Measurements from ENCODE around the gene SEC61A2. TPM values are rescaled to one million over a fixed set of nuclear protein-coding genes. Genes with fewer than 3 reads are reported as not detected.

The SEC61A2 gene
- polyA plus RNA-seq, 3 donors, result 0.30 to 3.4 (median 0.98) TPM

DNA sequence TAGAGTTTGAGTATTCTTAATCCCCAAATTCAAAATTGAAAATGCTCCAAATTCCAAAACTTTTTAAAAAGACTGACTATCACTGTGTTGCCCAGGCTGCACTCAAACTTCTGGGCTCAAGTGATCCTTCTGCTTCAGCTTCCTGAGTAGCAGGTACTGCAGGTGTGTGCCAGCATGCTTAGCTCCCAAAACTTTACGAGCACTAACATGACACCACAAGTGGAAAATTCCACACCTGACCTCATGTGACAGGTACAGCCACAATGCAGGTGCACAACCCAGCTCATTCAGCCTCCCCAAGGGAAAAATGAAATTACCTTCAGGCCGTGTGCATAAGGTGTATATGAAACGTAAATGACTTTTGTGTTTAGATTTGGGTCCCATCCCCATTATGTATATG, 83.0 kb downstream of the SEC61A2 start:
- Mint-ChIP-seq H3K4me3 (no peak overlapping the region), H3K27me3 (ENCODE audit: low read depth in 3 of 3) (no peaks in the 10 kb centered on the region), H3K36me3 (peaks cover 59 to 71% of the 10 kb centered on the region in 2 donors), H3K9me3 (no peaks in the 10 kb centered on the region), H3K27ac (no peak overlapping the region), H3K4me1 (peaks cover 9% of the 10 kb centered on the region)
- H3K4me1 ChIP-seq (ENCODE audit: control insufficient read depth in 1 of 2, insufficient read depth in 2 of 2, low read length in 2 of 2), result peaks cover 0 to 4% of the 10 kb centered on the region in 2 donors
- H3K9me3 ChIP-seq (replicated peaks in 1 of 2; ENCODE audit: control insufficient read depth in 1 of 2, insufficient read depth in 1 of 2, low read length in 2 of 2), result no peaks in the 10 kb centered on the region
- H3K79me2 ChIP-seq (ENCODE audit: insufficient read depth, low read length), result peaks cover 42% of the 10 kb centered on the region
- H3K27ac ChIP-seq (ENCODE audit: low read depth in 1 of 2, low read length in 2 of 2), result no peak overlapping the region
- intact Hi-C loops (cut with micrococcal nuclease), result no loop called here
- no CpG with 5 or more reads among the region's 3 CpGs for WGBS (ENCODE audit: insufficient coverage)
- no peak overlapping the region for H2AFZ ChIP-seq (ENCODE audit: insufficient read depth, low read depth, low read length, poor library complexity, severe bottlenecking)
- H4K20me1 ChIP-seq (ENCODE audit: insufficient read depth, low read length), result peaks cover 22% of the 10 kb centered on the region
- no peak overlapping the region for H3K9ac ChIP-seq (ENCODE audit: insufficient read depth, low read length, poor library complexity, severe bottlenecking)
- H3K4me3 ChIP-seq (replicated peaks in 1 of 3; ENCODE audit: low read depth in 2 of 3, low read length in 3 of 3), result no peak overlapping the region
- TF ChIP-seq CTCF (IDR thresholded peaks at IDR 0.05), result no peak
- no peak overlapping the region for H3K4me2 ChIP-seq (replicated peaks; ENCODE audit: extremely low read depth, low read length, poor library complexity, severe bottlenecking)
- DNase-seq, result no peak
- H3K36me3 ChIP-seq (replicated peaks in 1 of 2; ENCODE audit: control insufficient read depth in 1 of 2, insufficient read depth in 2 of 2, low read length in 2 of 2), result peaks cover 56 to 83% of the 10 kb centered on the region in 2 donors
- no peaks in the 10 kb centered on the region for H3K27me3 ChIP-seq (ENCODE audit: control insufficient read depth in 2 of 2, insufficient read depth in 2 of 2, low read length in 2 of 2)

GRCh38 chr10:12213621-12214020, 84.1 kb downstream of the SEC61A2 start:
- no peak overlapping the region for H3K27ac ChIP-seq (ENCODE audit: low read depth in 1 of 2, low read length in 2 of 2)

More at GRCh38 chr10:12213621-12214020, 84.1 kb downstream of the SEC61A2 start:
- no peak for DNase-seq
- H3K4me2 ChIP-seq (replicated peaks; ENCODE audit: extremely low read depth, low read length, poor library complexity, severe bottlenecking), result no peak overlapping the region
- H3K4me1 ChIP-seq (ENCODE audit: control insufficient read depth in 1 of 2, insufficient read depth in 2 of 2, low read length in 2 of 2), result peaks cover 3 to 6% of the 10 kb centered on the region in 2 donors
- H2AFZ ChIP-seq (ENCODE audit: insufficient read depth, low read depth, low read length, poor library complexity, severe bottlenecking), result no peak overlapping the region
- Mint-ChIP-seq H3K4me1 (peaks cover 12% of the 10 kb centered on the region), H3K27ac (no peak overlapping the region), H3K4me3 (no peak overlapping the region), H3K9me3 (no peaks in the 10 kb centered on the region), H3K27me3 (ENCODE audit: low read depth in 3 of 3) (no peaks in the 10 kb centered on the region), H3K36me3 (peaks cover 53 to 70% of the 10 kb centered on the region in 2 donors)
- TF ChIP-seq CTCF (IDR thresholded peaks at IDR 0.05), result no peak
- no peak overlapping the region for H3K9ac ChIP-seq (ENCODE audit: insufficient read depth, low read length, poor library complexity, severe bottlenecking)
- no peaks in the 10 kb centered on the region for H3K9me3 ChIP-seq (replicated peaks in 1 of 2; ENCODE audit: control insufficient read depth in 1 of 2, insufficient read depth in 1 of 2, low read length in 2 of 2)
- no CpG with 5 or more reads among the region's 3 CpGs for WGBS (ENCODE audit: insufficient coverage)
- no peak overlapping the region for H3K4me3 ChIP-seq (replicated peaks in 1 of 3; ENCODE audit: low read depth in 2 of 3, low read length in 3 of 3)
- H3K79me2 ChIP-seq (ENCODE audit: insufficient read depth, low read length), result peaks cover 31% of the 10 kb centered on the region
- peaks cover 13% of the 10 kb centered on the region for H4K20me1 ChIP-seq (ENCODE audit: insufficient read depth, low read length)
- H3K27me3 ChIP-seq (ENCODE audit: control insufficient read depth in 2 of 2, insufficient read depth in 2 of 2, low read length in 2 of 2), result no peaks in the 10 kb centered on the region
- intact Hi-C loops (cut with micrococcal nuclease), result no loop called here
- H3K36me3 ChIP-seq (replicated peaks in 1 of 2; ENCODE audit: control insufficient read depth in 1 of 2, insufficient read depth in 2 of 2, low read length in 2 of 2), result peaks cover 54 to 80% of the 10 kb centered on the region in 2 donors

Data from CD14-positive monocyte (primary cell).